ENCODE measurements around the gene CAPN10. TPM values are rescaled to one million over a fixed set of nuclear protein-coding genes. Genes with fewer than 3 reads are reported as not detected.

Gene CAPN10
- total and polyA plus RNA-seq, 2 donors (not counting 3 experiments of a cell fraction or from before 2014, with no cell fraction given): 25.2 to 39.9 TPM

DNA sequence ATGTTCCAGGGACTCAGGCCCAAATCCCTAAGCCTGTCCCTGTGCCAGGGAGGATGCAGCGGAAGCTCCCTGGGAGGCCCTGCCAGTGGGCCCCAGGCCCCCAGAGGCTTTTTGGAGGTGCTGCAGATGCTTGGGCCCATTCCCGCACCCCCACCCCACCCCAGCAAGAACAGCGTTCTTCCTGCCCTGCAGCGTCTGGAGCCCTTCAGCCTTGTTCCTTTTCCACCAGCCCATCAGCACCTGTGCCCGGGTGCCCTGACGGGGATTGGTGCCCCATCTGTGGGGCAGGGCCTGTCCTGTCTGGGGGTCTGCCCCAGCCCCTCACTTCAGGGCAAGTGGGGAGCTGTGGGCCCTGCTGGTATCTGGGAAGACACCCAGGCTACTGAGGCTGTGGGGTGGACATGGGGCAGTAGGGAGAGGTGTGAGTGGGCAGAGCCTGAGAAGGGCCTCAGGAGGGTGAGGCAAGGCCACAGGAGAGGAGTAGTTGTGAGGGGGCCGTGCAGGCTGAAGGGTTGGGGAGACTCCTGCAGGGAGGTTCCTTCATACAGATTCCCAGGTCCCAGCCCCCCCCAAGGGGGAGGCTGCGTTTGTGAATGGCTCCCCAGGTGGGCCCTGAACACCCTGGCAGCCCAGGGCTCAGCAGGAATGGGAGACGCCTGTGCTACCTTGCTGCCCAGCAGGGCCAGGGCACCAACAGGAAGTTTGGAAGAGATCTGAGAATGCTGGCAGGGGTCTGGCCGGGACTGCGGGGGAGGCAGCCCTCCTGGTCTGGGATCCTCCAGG is 15.8 kb upstream of the CAPN10 start:
- dilution Hi-C loops (cut with MboI; ENCODE audit: extremely low pct_ligation_motif_present, low sequenced_read_pairs): no loop called here
- Histone ChIP-seq H4K20me1 (replicated peaks; ENCODE audit: control insufficient read depth, extremely low read depth, insufficient read depth, low read length) (no peaks in the 10 kb centered on the region), H3K79me2 (ENCODE audit: control insufficient read depth, insufficient read depth, low read length) (peaks cover 20% of the 10 kb centered on the region), H3K27ac (ENCODE audit: insufficient read depth, low read depth, low read length) (no peak overlapping the region), H3K4me1 (ENCODE audit: control insufficient read depth, extremely low read depth, insufficient read depth, low read length) (peaks cover 25% of the 10 kb centered on the region), H3K9ac (replicated peaks; ENCODE audit: extremely low read depth, insufficient read depth, low read length) (no peak overlapping the region), H3K9me1 (replicated peaks; ENCODE audit: control insufficient read depth, extremely low read depth, insufficient read depth, low read length) (no peaks in the 10 kb centered on the region), H3K4me2 (ENCODE audit: insufficient read depth, low read length) (no peak overlapping the region), H3K9me3 (replicated peaks; ENCODE audit: control insufficient read depth, insufficient read depth, low read length) (no peaks in the 10 kb centered on the region), H3K36me3 (ENCODE audit: control insufficient read depth in 2 of 2, extremely low read depth in 1 of 2, insufficient read depth in 2 of 2, low read length in 2 of 2) (peaks cover 0 to 12% of the 10 kb centered on the region in 2 experiments), H3K4me3 (replicated peaks in 1 of 3; ENCODE audit: insufficient read depth in 1 of 3, low read depth in 1 of 3, low read length in 3 of 3) (no peak overlapping the region), H3K27me3 (ENCODE audit: control insufficient read depth in 2 of 2, insufficient read depth in 2 of 2, low read length in 2 of 2) (no peaks in the 10 kb centered on the region), H2AFZ (ENCODE audit: low read depth, low read length) (no peak overlapping the region)
- FAIRE-seq (no peak), DNase-seq (ENCODE audit: low read depth, low spot score) (no peak)
- intact Hi-C loops (cut with micrococcal nuclease): no loop called here
- TF ChIP-seq POLR2A (IDR thresholded peaks at IDR 0.05; ENCODE audit: low read depth, low read length) (no peak), JUN (IDR thresholded peaks at IDR 0.05; ENCODE audit: borderline replicate concordance, insufficient read depth, insufficient read length, low read depth) (no peak), GATA2 (IDR thresholded peaks at IDR 0.05; ENCODE audit: insufficient read depth, insufficient read length, low read depth, low read length) (no peak), FOS (IDR thresholded peaks at IDR 0.05; ENCODE audit: borderline replicate concordance, insufficient read depth, low read length) (no peak), MYC (IDR thresholded peaks at IDR 0.05; ENCODE audit: low read depth, low read length) (no peak), POLR2AphosphoS5 (IDR thresholded peaks at IDR 0.05; ENCODE audit: insufficient read depth, low read depth, low read length) (no peak), EZH2 (IDR thresholded peaks at IDR 0.05; ENCODE audit: borderline replicate concordance, low read depth, low read length, severe bottlenecking) (no peak)
- TF ChIP-seq, protein P1, sequence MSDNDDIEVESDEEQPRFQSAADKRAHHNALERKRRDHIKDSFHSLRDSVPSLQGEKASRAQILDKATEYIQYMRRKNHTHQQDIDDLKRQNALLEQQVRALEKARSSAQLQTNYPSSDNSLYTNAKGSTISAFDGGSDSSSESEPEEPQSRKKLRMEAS (IDR thresholded peaks at IDR 0.05; ENCODE audit: insufficient read depth, insufficient read length): no peak
- TF ChIP-seq, protein P2, sequence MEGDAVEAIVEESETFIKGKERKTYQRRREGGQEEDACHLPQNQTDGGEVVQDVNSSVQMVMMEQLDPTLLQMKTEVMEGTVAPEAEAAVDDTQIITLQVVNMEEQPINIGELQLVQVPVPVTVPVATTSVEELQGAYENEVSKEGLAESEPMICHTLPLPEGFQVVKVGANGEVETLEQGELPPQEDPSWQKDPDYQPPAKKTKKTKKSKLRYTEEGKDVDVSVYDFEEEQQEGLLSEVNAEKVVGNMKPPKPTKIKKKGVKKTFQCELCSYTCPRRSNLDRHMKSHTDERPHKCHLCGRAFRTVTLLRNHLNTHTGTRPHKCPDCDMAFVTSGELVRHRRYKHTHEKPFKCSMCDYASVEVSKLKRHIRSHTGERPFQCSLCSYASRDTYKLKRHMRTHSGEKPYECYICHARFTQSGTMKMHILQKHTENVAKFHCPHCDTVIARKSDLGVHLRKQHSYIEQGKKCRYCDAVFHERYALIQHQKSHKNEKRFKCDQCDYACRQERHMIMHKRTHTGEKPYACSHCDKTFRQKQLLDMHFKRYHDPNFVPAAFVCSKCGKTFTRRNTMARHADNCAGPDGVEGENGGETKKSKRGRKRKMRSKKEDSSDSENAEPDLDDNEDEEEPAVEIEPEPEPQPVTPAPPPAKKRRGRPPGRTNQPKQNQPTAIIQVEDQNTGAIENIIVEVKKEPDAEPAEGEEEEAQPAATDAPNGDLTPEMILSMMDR (IDR thresholded peaks at IDR 0.05; ENCODE audit: extremely low read depth in 1 of 2, insufficient read depth in 1 of 2, low read depth in 1 of 2, low read length in 2 of 2): no peak
- ChIA-PET CTCF (no interaction called here), POLR2A (no interaction called here)
- BruUV-seq (replicated peaks): no TSS peak

All from endothelial cell of umbilical vein (primary cell).